GM12878 (cell line): ENCODE data around the gene ZER1. TPM values are rescaled to one million over a fixed set of nuclear protein-coding genes. Genes with fewer than 3 reads are reported as not detected.

Experiments
- ATAC-seq: fragments of 200-7000 bp; cut with Tn5 transposase; 3 replicates; pipeline ENCODE4 v1.9.1; 2020; ENCODE audit warnings: mild to moderate bottlenecking, moderate library complexity
- BruUV-seq: library from RNA; stranded (reverse); fragments of 400-500 nt; replicated peaks from 2 replicates; lab custom pipeline; 2021; lab: Mats Ljungman, UMichigan
- CTCF ChIA-PET: fragments of 300-600 bp; sonication (Branson Sonifier 250); formaldehyde crosslinking; extraction: SDS; loops from one replicate; lab custom pipeline; 2021; ENCODE audit warnings: inconsistent platforms; lab: Yijun Ruan, JAX
- POLR2A ChIA-PET: fragments of 350-600 bp; formaldehyde crosslinking; extraction: SDS; loops from one replicate; lab custom pipeline; 2021; ENCODE audit warnings: inconsistent platforms; lab: Charles Lee
- RAD21 ChIA-PET: fragments of 300-600 bp; sonication (Branson Sonifier 250); formaldehyde crosslinking; loops from one replicate; lab custom pipeline; 2023; ENCODE audit warnings: antibody characterized with exemption; ENCODE audit not compliant: unreplicated experiment; lab: Charles Lee
- SMC1A ChIA-PET: fragments of 300-600 bp; sonication (Branson Sonifier 250); formaldehyde crosslinking; loops from one replicate; lab custom pipeline; 2023; ENCODE audit not compliant: unreplicated experiment, uncharacterized antibody; lab: Charles Lee
- DNase-seq: peaks from one replicate; pipeline ENCODE4 v3.0.0-alpha.2; 2011; ENCODE audit warnings: low read depth, low spot score
- FAIRE-seq: peaks from 3 replicates; lab custom pipeline; 2011; peaks lifted over from hg19 to GRCh38; lab: Jason Lieb, UNC
- H2AFZ ChIP-seq: 2 replicates; pipeline ENCODE4 v1.6.0; 2011; ENCODE audit warnings: low read depth, low read length, control low read depth; ENCODE audit not compliant: control insufficient read depth
- H3K27ac ChIP-seq: 2 replicates; pipeline ENCODE4 v1.5.1; 2011; ENCODE audit warnings: control low read depth; ENCODE audit not compliant: control insufficient read depth, insufficient read depth
- H3K27me3 ChIP-seq, 2 experiments: replicated peaks in 1 of 2; 2 replicates each; pipeline versions ENCODE4 v1.6.0 to v1.6.1; 2011; ENCODE audit warnings: low read length in 1 of 2; ENCODE audit not compliant: control insufficient read depth in 2 of 2, insufficient read depth in 2 of 2
- H3K36me3 ChIP-seq, 2 experiments: 2 replicates each; pipeline ENCODE4 v1.5.1; 2011; ENCODE audit warnings: low read length in 1 of 2; ENCODE audit not compliant: control insufficient read depth in 2 of 2, insufficient read depth in 2 of 2
- H3K4me1 ChIP-seq: 2 replicates; pipeline ENCODE4 v1.6.1; 2011; ENCODE audit warnings: mild to moderate bottlenecking, low read length, moderate library complexity, mixed read lengths; ENCODE audit not compliant: control insufficient read depth, insufficient read depth
- H3K4me2 ChIP-seq: 2 replicates; pipeline ENCODE4 v1.6.0; 2011; ENCODE audit warnings: control low read depth; ENCODE audit not compliant: control insufficient read depth, insufficient read depth
- H3K4me3 ChIP-seq: fragments of 200-600 bp; sonication (generic); 2 replicates; pipeline ENCODE4 v1.5.1; 2016
- H3K79me2 ChIP-seq: 2 replicates; pipeline ENCODE4 v1.6.0; 2011; ENCODE audit warnings: low read length; ENCODE audit not compliant: control insufficient read depth, insufficient read depth
- H3K9ac ChIP-seq: 2 replicates; pipeline ENCODE4 v1.8.0; 2011; ENCODE audit warnings: low read length, control low read depth, mixed read lengths; ENCODE audit not compliant: control insufficient read depth, insufficient read depth
- H3K9me3 ChIP-seq: replicated peaks from 3 replicates; pipeline ENCODE4 v1.5.1; 2011; ENCODE audit warnings: mild to moderate bottlenecking, low read length; ENCODE audit not compliant: control insufficient read depth, insufficient read depth
- H4K20me1 ChIP-seq: 2 replicates; pipeline ENCODE4 v1.6.0; 2011; ENCODE audit not compliant: control insufficient read depth, insufficient read depth
- BACH1 ChIP-seq: fragments of 450-650 bp; IDR thresholded peaks from 2 replicates; pipeline ENCODE4 v1.6.1; 2017; ENCODE audit warnings: mild to moderate bottlenecking, borderline replicate concordance
- BMI1 ChIP-seq: fragments of 450-650 bp; IDR thresholded peaks from 2 replicates; pipeline ENCODE4 v1.6.1; 2016; ENCODE audit warnings: mild to moderate bottlenecking, moderate library complexity, borderline replicate concordance
- CBX5 ChIP-seq: sonication (generic); IDR thresholded peaks from 2 replicates; pipeline ENCODE4 v1.6.1; 2016; ENCODE audit warnings: low read depth, moderate library complexity, mild to moderate bottlenecking, inconsistent platforms
- CHD2 ChIP-seq: IDR thresholded peaks from 2 replicates; pipeline ENCODE4 v1.6.1; 2011; ENCODE audit warnings: low read depth, low read length, improper control_type of control experiment, borderline replicate concordance
- EZH2 ChIP-seq: IDR thresholded peaks from 2 replicates; pipeline ENCODE4 v1.6.1; 2012; ENCODE audit warnings: low read depth, mild to moderate bottlenecking, control low read depth, inconsistent platforms, low read length, borderline replicate concordance; ENCODE audit not compliant: control insufficient read depth
- HDAC6 ChIP-seq: fragments of 200-600 bp; sonication (generic); IDR thresholded peaks from one replicate; pipeline ENCODE4 v1.8.0; 2017; ENCODE audit warnings: antibody characterized with exemption; ENCODE audit not compliant: unreplicated experiment
- NRF1 ChIP-seq: conservative IDR thresholded peaks from 2 replicates; pipeline ENCODE4 v1.6.1; 2011; ENCODE audit warnings: mild to moderate bottlenecking, low read depth, low read length, improper control_type of control experiment
- RAD21 ChIP-seq: IDR thresholded peaks from 2 replicates; pipeline ENCODE4 v1.6.1; 2011; ENCODE audit warnings: mild to moderate bottlenecking, low read depth, low read length, moderate library complexity; ENCODE audit not compliant: insufficient read depth
- SRF ChIP-seq, 2 experiments: IDR thresholded peaks; 2 replicates each; pipeline ENCODE4 v1.6.1; 2011; ENCODE audit warnings: low read depth in 2 of 2, low read length in 2 of 2, mild to moderate bottlenecking in 1 of 2, moderate library complexity in 1 of 2
- SUPT20H ChIP-seq: IDR thresholded peaks from 2 replicates; pipeline ENCODE4 v1.6.1; 2011; ENCODE audit warnings: low read depth, mild to moderate bottlenecking, low read length, moderate library complexity, borderline replicate concordance; ENCODE audit not compliant: control insufficient read depth
- YY1 ChIP-seq: IDR thresholded peaks from 2 replicates; pipeline ENCODE4 v1.6.1; 2011; ENCODE audit warnings: low read depth, mild to moderate bottlenecking, low read length
- WGBS: methylation state at CpG from one replicate; pipeline ENCODE4 v1.1.6; 2016; ENCODE audit warnings: low lambda C conversion rate; ENCODE audit not compliant: insufficient replicate concordance, insufficient coverage; ENCODE audit errors: missing lambda C conversion rate; 5-methylcytosine and 5-hydroxymethylcytosine counted together
- in situ Hi-C: fragments of 300-500 bp; cut with MboI; formaldehyde crosslinking; loops from 9 replicates; pipeline ENCODE4 v1.14.3; 2018; ENCODE audit warnings: mixed read lengths
- intact Hi-C: fragments of 100-400 bp; cut with micrococcal nuclease; formaldehyde crosslinking; loops from one replicate; pipeline ENCODE4 v1.14.2; 2022; ENCODE audit not compliant: unreplicated experiment
- polyA plus RNA-seq, 11 experiments: library from polyadenylated mRNA; depleted of rRNA in 4 of 11; unstranded in 6 of 11; stranded (reverse) in 5 of 11; fragments of >200 nt; fragmentation: Nextera tagmentation in 4 of 11; fragmentation: Illumina TruSeq in 1 of 11; extraction: Ambion mirVana in 4 of 11; extraction: Trizol in 1 of 11; gene quantifications; 1 replicate in 1 of 11; 2 replicates in 10 of 11; pipeline versions ENCODE4 v1.2.1 to v1.2.3, GENCODE V29; 2011 to 2016; ENCODE audit warnings: inconsistent platforms in 2 of 11, missing spikeins in 2 of 11, low read depth in 1 of 11
- total RNA-seq, 4 experiments: library from RNA; depleted of rRNA in 3 of 4; stranded (reverse); fragments of >200 nt in 3 of 4; fragmentation: Illumina TruSeq in 1 of 4; extraction: Trizol in 1 of 4; gene quantifications; 2 replicates each; pipeline versions ENCODE4 v1.2.1 to v1.2.3, GENCODE V29; 2013 to 2021
- TF ChIP-seq, protein P1 (sequence below): fragments of 150-350 bp; IDR thresholded peaks from 2 replicates; pipeline ENCODE4 v1.6.1; 2014; ENCODE audit warnings: mild to moderate bottlenecking, low read depth, low read length
- TF ChIP-seq, protein P2 (sequence below): fragments of 450-650 bp; IDR thresholded peaks from 2 replicates; pipeline ENCODE4 v1.6.1; 2017; ENCODE audit warnings: mild to moderate bottlenecking, moderate library complexity
- TF ChIP-seq, protein P3 (sequence below): IDR thresholded peaks from 2 replicates; pipeline ENCODE4 v1.6.1; 2012; ENCODE audit warnings: low read depth, low read length, improper control_type of control experiment

ZER1 gene
- total and polyA plus RNA-seq, 10 of the 15 experiments (the other 5 are each of a cell fraction or from before 2014, with no cell fraction given): 0.32 to 16.9 (median 7.9) TPM

DNA sequence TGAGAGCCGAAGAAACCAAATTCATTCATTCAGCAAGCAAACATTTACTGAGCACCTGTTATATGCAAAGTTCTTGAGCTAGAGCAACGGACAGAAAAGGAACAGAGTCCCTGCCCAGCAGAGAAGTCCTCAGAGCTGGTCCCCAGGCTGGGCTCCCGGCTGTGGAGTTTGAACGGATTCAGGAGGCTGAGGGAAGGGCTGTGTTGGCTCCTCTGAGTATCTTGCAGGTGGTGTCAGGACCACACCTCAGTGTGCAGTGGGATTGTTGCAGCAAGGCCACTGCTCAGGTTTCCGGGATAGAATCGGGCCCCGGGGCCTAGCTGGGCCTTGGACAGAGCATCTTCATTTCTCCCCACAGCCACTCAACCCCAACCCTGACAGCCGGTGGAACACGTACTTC lies 20.4 kb upstream of the ZER1 start:
- intact Hi-C loops: no loop called here
- no peak overlapping the region for H3K9ac ChIP-seq

More for the DNA sequence above, 20.4 kb upstream of the ZER1 start:
- Histone ChIP-seq H3K27me3 (no peaks in the 10 kb centered on the region), H4K20me1 (no peaks in the 10 kb centered on the region), H3K4me1 (peaks cover 10% of the 10 kb centered on the region), H3K27ac (no peak overlapping the region), H2AFZ (no peak overlapping the region), H3K4me2 (no peak overlapping the region), H3K36me3 (peaks cover 1 to 13% of the 10 kb centered on the region in 2 experiments), H3K79me2 (peaks cover 16% of the 10 kb centered on the region), H3K9me3 (no peaks in the 10 kb centered on the region), H3K4me3 (no peak overlapping the region)
- TF ChIP-seq, protein P1, sequence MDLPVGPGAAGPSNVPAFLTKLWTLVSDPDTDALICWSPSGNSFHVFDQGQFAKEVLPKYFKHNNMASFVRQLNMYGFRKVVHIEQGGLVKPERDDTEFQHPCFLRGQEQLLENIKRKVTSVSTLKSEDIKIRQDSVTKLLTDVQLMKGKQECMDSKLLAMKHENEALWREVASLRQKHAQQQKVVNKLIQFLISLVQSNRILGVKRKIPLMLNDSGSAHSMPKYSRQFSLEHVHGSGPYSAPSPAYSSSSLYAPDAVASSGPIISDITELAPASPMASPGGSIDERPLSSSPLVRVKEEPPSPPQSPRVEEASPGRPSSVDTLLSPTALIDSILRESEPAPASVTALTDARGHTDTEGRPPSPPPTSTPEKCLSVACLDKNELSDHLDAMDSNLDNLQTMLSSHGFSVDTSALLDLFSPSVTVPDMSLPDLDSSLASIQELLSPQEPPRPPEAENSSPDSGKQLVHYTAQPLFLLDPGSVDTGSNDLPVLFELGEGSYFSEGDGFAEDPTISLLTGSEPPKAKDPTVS: no peak
- TF ChIP-seq HDAC6 (no peak), EZH2 (no peak), YY1 (no peak), SUPT20H (no peak), BACH1 (no peak), NRF1 (no peak), CBX5 (no peak), RAD21 (no peak), SRF (IDR thresholded peaks at IDR 0.05; ENCODE audit: low read depth in 2 of 2, low read length in 2 of 2) (no peak), BMI1 (no peak), CHD2 (no peak)
- TF ChIP-seq, protein P2, sequence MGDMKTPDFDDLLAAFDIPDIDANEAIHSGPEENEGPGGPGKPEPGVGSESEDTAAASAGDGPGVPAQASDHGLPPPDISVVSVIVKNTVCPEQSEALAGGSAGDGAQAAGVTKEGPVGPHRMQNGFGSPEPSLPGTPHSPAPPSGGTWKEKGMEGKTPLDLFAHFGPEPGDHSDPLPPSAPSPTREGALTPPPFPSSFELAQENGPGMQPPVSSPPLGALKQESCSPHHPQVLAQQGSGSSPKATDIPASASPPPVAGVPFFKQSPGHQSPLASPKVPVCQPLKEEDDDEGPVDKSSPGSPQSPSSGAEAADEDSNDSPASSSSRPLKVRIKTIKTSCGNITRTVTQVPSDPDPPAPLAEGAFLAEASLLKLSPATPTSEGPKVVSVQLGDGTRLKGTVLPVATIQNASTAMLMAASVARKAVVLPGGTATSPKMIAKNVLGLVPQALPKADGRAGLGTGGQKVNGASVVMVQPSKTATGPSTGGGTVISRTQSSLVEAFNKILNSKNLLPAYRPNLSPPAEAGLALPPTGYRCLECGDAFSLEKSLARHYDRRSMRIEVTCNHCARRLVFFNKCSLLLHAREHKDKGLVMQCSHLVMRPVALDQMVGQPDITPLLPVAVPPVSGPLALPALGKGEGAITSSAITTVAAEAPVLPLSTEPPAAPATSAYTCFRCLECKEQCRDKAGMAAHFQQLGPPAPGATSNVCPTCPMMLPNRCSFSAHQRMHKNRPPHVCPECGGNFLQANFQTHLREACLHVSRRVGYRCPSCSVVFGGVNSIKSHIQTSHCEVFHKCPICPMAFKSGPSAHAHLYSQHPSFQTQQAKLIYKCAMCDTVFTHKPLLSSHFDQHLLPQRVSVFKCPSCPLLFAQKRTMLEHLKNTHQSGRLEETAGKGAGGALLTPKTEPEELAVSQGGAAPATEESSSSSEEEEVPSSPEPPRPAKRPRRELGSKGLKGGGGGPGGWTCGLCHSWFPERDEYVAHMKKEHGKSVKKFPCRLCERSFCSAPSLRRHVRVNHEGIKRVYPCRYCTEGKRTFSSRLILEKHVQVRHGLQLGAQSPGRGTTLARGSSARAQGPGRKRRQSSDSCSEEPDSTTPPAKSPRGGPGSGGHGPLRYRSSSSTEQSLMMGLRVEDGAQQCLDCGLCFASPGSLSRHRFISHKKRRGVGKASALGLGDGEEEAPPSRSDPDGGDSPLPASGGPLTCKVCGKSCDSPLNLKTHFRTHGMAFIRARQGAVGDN: no peak
- TF ChIP-seq, protein P3, sequence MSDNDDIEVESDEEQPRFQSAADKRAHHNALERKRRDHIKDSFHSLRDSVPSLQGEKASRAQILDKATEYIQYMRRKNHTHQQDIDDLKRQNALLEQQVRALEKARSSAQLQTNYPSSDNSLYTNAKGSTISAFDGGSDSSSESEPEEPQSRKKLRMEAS: no peak
- WGBS: over 99% methylated on average over 9 of the region's 9 CpGs
- in situ Hi-C loops: no loop called here
- RAD21 ChIA-PET: no interaction called here
- ATAC-seq (no peak), DNase-seq (no peak), FAIRE-seq (no peak)
- SMC1A ChIA-PET: interaction anchor here (0.5 to 0.6 kb wide), 3 partner anchors 8 to 114 kb away, joined by 3 read pairs; no protein-coding TSS in a partner anchor
- CTCF ChIA-PET: interaction anchor here (1.1 kb wide), 1 partner anchor 26 kb away, joined by 3 read pairs; the partner anchor contains the start of gene ENDOG
- POLR2A ChIA-PET: no interaction called here
- BruUV-seq: no TSS peak
